Psoas muscle (tissue), 8 donors: ENCODE results near the gene ARFGEF3. TPM values are rescaled to one million over a fixed set of nuclear protein-coding genes. Genes with fewer than 3 reads are reported as not detected.

Experiments
- ATAC-seq, 4 donors: fragments of 200-7000 bp; cut with Tn5 transposase; one replicate each; pipeline ENCODE4 v1.9.1; 2020; ENCODE audit warnings: moderate library complexity in 3 of 4, mild to moderate bottlenecking in 2 of 4
- DNase-seq, 2 donors: peaks; one replicate each; pipeline ENCODE4 v3.0.0-alpha.2; 2020
- H3K27ac ChIP-seq: fragments of 200-600 bp; one replicate; pipeline ENCODE4 v1.8.0; 2022
- H3K27me3 ChIP-seq, 3 donors: fragments of 200-600 bp in 1 of 3; one replicate each; pipeline versions ENCODE4 v1.6.1 to v1.8.0; 2013 to 2022; ENCODE audit warnings: low read length in 2 of 3, mild to moderate bottlenecking in 2 of 3, moderate library complexity in 1 of 3; ENCODE audit not compliant: insufficient read depth in 3 of 3
- H3K36me3 ChIP-seq, 2 donors: fragments of 200-600 bp in 1 of 2; one replicate each; pipeline versions ENCODE4 v1.6.1 to v1.8.0; 2013 to 2022; ENCODE audit warnings: low read depth in 1 of 2, mild to moderate bottlenecking in 1 of 2, moderate library complexity in 1 of 2; ENCODE audit not compliant: insufficient read depth in 1 of 2
- H3K4me1 ChIP-seq: fragments of 200-600 bp; one replicate; pipeline ENCODE4 v1.8.0; 2022
- H3K4me3 ChIP-seq: fragments of 200-600 bp; one replicate; pipeline ENCODE4 v1.8.0; 2022; ENCODE audit warnings: mild to moderate bottlenecking
- H3K9me3 ChIP-seq: fragments of 200-600 bp; one replicate; pipeline ENCODE4 v1.8.0; 2022
- WGBS, 3 donors: extraction: QIAGEN DNeasy Blood & Tissue Kit; methylation state at CpG; one replicate each; pipeline versions ENCODE4 v1.1.6 to v1.1.7; 2013; 5-methylcytosine and 5-hydroxymethylcytosine counted together
- intact Hi-C, 2 donors: fragments of 100-400 bp; cut with DNase I; formaldehyde crosslinking; loops; one replicate each; pipeline versions ENCODE4 v1.11.0 to v1.14.2; 2022
- polyA plus RNA-seq, 3 donors: library from polyadenylated mRNA; stranded (reverse); fragments of 200-250 nt; gene quantifications; one replicate each; pipeline ENCODE4 v1.2.3, GENCODE V29; 2013
- total RNA-seq, 4 donors: library from RNA; stranded (reverse); fragmentation: NEBNext Ultra II Directional in 2 of 4; extraction: Animal tissue kit (Norgen Biotek cat#: 25700) in 2 of 4; gene quantifications; one replicate each; pipeline versions ENCODE4 v1.2.1 to v1.2.4, GENCODE V29; 2021 to 2023
- TF ChIP-seq, protein P1 (sequence below): fragments of 200-600 bp; IDR thresholded peaks from one replicate; pipeline ENCODE4 v1.8.0; 2022; ENCODE audit warnings: antibody characterized with exemption
- donor health status: healthy with polysubstance abuse.
- donor health status: DM: no; HTN: no; CAD: no; lungs with moderate emphysema.
- donor health status: Bipolar disorder and iron deficiency.
- donor health status: healthy.
- donor health status: DM: yes; HTN: yes; CAD: no.
- donor health status: DM: no; HTN: no; CAD: no.
- donor health status: DM: no; HTN: no; CAD: no.
- donor health status: DM: yes; HTN: yes; CAD: no.

ARFGEF3 gene
- total and polyA plus RNA-seq, 7 donors, result 0.20 to 18.4 (median 0.38) TPM

DNA sequence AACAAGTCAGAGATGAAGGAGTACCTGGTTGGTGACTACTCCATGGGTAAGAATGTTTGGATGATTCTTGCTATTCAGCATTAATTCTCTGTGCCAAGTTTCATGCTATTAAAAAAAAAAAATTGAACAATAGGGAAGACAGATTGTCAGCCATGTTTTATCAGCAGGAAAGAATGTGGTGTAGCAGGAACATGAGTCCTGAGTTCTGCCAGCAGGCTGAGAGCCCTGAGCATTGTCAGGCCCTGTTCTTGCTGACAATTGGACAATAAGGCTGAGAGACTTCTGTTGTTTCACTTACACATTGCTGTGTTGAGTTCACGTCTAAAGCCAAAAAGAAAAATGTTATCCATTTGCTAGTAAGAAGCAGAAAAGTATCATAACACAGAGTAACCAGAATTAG is 145.6 kb downstream of the ARFGEF3 start:
- Histone ChIP-seq H3K27me3 (no peaks in the 10 kb centered on the region), H3K9me3 (no peaks in the 10 kb centered on the region), H3K27ac (no peak overlapping the region), H3K36me3 (no peaks in the 10 kb centered on the region), H3K4me3 (no peak overlapping the region), H3K4me1 (no peaks in the 10 kb centered on the region)
- no peak for DNase-seq
- intact Hi-C loops, result no loop called here
- 43 to 63% (median 57%) methylated on average over 1 of the region's 1 CpG for WGBS, 3 donors
- ATAC-seq, result no peak
- TF ChIP-seq, protein P1, sequence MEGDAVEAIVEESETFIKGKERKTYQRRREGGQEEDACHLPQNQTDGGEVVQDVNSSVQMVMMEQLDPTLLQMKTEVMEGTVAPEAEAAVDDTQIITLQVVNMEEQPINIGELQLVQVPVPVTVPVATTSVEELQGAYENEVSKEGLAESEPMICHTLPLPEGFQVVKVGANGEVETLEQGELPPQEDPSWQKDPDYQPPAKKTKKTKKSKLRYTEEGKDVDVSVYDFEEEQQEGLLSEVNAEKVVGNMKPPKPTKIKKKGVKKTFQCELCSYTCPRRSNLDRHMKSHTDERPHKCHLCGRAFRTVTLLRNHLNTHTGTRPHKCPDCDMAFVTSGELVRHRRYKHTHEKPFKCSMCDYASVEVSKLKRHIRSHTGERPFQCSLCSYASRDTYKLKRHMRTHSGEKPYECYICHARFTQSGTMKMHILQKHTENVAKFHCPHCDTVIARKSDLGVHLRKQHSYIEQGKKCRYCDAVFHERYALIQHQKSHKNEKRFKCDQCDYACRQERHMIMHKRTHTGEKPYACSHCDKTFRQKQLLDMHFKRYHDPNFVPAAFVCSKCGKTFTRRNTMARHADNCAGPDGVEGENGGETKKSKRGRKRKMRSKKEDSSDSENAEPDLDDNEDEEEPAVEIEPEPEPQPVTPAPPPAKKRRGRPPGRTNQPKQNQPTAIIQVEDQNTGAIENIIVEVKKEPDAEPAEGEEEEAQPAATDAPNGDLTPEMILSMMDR, result no peak

DNA sequence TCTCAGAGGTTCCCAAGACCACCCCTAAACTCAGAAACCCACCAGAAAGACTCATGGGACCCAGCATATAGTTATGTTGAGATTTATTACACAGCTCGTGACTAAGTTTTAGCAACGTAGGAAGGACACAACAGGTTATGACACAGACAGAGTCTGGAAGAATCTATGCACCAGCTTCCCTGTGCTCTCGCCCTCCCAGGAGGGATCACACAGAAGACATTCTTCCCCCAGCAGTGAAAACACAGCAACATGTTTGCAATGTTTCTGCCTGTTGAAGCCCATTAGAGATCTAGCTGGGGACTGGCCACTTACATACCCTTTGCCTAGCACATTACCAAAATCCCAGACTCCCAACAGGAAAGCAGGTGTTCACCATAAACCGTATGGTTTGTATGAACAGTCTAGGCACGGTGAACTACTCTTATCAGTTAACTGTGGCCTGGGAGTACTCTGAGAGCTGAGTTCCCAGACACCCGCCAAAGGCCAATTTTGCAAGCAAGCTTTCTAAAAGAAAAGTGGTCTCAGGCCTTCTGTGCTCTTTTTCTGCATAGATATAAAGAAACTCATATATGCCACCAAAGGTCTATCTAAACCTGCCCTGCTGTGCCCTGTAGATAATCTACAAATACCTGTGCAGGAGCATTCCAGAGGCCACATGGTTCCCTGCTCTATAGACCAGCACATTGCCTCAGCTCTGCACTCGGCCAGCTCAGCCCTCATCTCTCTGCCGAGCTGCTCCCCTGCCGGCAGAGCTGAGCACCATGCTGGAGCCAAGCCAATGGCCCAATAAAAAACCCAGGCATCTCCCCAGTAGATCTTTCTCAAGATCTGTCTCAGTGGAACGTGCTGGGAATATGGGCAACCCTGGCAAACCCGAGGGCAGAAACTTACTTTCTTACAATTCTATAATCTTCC is 146.3 kb downstream of the ARFGEF3 start:
- peak in 2 of 4 donors; percentile 53 to 79 for ATAC-seq
- Histone ChIP-seq H3K4me3 (no peak overlapping the region), H3K36me3 (no peaks in the 10 kb centered on the region), H3K9me3 (no peaks in the 10 kb centered on the region), H3K27ac (no peak overlapping the region), H3K27me3 (no peaks in the 10 kb centered on the region), H3K4me1 (no peaks in the 10 kb centered on the region)
- intact Hi-C loops, result no loop called here
- DNase-seq, result peak in 1 of 2 donors; percentile 31
- TF ChIP-seq, protein P1, result no peak
- 66 to 68% (median 68%) methylated on average over 11 of the region's 11 CpGs for WGBS, 3 donors

DNA sequence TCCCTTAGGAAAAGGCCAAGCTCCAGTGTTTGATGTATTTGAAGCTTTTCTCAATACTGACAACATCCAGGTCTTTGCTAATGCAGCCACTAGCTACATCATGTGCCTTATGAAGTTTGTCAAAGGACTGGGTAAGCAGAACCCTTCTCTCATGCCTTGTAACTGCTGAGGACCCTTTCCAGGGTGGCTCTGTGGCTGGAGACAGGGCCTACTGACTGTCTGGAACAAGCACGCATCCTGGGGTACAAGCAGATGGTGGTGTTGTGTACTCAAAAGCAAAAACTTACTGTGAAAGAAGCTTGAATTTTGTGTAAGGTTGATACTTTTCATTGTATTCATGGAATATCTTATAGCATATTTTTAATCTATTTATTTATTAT is 147.0 kb downstream of the ARFGEF3 start:
- Histone ChIP-seq H3K27me3 (no peaks in the 10 kb centered on the region), H3K4me1 (no peaks in the 10 kb centered on the region), H3K4me3 (no peak overlapping the region), H3K36me3 (no peaks in the 10 kb centered on the region), H3K9me3 (no peaks in the 10 kb centered on the region), H3K27ac (no peak overlapping the region)
- TF ChIP-seq, protein P1, result no peak
- no peak for DNase-seq
- ATAC-seq, result no peak
- intact Hi-C loops, result no loop called here
- WGBS, 3 donors, result 95 to 100% (median 100%) methylated on average over 1 of the region's 1 CpG

DNA sequence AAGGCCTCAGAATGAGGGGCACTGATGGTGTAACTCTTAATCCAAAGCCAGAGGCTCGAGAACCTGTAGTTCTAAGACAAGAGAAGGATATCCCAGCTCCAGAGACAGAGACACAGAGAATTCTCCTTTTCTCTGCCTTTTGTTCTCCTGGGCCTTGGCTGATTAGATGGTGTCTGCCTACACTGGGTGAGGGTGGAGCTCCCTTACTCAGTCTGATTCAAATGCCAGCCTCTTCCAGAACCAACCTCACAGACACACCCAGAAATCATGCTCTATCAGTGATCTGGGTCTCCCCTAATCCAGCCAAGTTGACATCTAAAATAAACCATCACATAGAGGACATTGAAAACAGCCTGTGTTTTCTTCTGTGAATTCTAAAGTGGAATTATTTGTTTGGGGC is 148.0 kb downstream of the ARFGEF3 start:
- ATAC-seq (no peak), DNase-seq (no peak)
- no peaks in the 10 kb centered on the region for H3K4me1 ChIP-seq
- H3K27me3 ChIP-seq, result no peaks in the 10 kb centered on the region
- 78 to 95% (median 94%) methylated on average over 1 of the region's 1 CpG for WGBS, 3 donors
- TF ChIP-seq, protein P1, result no peak
- no peak overlapping the region for H3K4me3 ChIP-seq
- no peaks in the 10 kb centered on the region for H3K36me3 ChIP-seq
- H3K9me3 ChIP-seq, result no peaks in the 10 kb centered on the region
- no peak overlapping the region for H3K27ac ChIP-seq
- intact Hi-C loops, result no loop called here
